HTR-8/SVneo (cell line): ENCODE data around the gene TMC2.
A peak's percentile ranks its signal among the peaks of the same experiment; 100 is the strongest.
"Not testable (repeated sequence)": the region's sequence is repeated elsewhere in the genome, so short reads cannot be mapped to it uniquely, and the experiment has no call there.

Experiments used
- DNase-seq: peaks from one replicate; pipeline ENCODE4 v3.0.0; 2011; ENCODE audit warnings: low spot score, mixed read lengths; ENCODE audit not compliant: insufficient read length
- FAIRE-seq: peaks from 2 replicates; lab custom pipeline; 2011; peaks lifted over from hg19 to GRCh38; lab: Jason Lieb, UNC

The TMC2 gene

DNA sequence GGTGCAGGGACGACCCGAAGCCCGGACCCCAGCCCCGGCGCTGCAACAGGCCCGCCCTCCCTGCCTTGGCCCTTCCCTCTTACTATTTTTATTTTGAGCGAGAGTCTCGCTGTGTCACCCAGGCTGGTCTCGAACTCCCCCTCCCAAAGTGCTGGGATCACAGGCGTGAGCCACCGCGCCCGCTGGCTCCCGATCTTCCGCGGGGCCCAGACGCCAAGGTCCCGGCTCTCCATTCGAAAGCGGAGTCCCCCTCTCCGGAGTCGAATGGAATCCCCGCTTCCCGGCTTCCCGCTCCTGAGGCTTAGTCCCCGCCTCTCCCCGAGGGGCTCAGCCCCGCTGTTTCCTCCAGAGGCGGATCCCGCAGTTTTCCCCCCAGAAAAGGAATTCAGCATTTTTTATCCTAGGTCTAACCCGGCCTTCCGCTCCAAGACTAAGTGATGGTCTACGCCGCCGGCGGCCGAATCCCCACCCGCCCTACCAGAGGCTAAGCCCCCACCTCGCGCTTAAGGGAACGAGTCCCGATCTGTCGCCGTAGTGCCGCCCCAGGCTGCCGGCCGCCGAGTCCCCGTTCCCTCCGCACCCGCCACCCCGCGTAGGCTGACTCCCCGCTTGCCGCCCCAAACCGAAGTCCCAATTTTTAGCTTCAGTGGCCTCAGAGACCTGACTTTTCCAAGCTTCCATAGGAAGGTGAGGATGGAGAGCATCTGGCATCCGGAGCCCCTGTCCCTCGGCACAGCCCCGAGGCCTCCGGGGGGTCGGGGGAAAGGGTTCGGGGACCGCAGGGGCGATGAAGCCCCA lies 11.5 kb upstream of the TMC2 start:
- DNase-seq (peak; percentile 61), FAIRE-seq (no peak)

DNA sequence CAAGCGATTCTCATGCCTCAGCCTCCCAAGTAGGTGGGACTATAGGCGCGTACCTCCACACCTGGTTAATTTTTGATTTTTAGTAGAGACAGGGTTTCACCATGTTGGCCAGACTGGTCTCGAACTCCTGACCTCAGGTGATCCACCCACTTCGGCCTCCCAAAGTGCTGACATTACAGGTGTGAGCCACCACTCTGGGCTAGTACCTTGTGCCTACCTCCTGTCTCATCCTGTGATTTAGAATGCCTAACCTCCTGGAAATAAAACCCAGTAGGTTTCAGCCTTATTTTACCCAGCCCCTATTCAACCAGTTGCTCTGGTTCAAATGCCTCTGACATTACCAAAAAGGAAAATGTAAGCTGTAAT lies 10.2 kb upstream of the TMC2 start:
- not testable (repeated sequence) for FAIRE-seq

DNA sequence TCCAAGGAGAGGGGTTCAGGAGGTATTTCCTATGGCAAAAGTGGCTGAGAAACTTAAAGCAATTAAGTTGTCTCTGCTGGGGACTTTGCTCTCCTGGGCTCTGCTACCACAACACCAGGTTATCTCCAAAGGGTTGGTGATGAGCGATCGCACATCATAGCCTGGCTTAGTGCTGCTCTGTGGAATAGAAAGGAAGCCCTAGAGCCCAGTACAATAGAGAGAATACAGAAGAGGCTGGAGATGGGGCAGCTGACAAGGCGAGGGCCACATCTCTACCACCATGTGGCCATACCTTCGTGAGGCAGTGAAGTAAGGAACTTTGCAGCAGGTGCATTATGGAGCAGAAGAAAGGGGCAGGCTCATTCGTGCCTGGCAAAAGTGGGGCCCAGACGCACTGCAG lies 8.6 kb upstream of the TMC2 start:
- no peak for FAIRE-seq

More for the DNA sequence above, 10.2 kb upstream of the TMC2 start:
- DNase-seq = not testable (repeated sequence)

DNA sequence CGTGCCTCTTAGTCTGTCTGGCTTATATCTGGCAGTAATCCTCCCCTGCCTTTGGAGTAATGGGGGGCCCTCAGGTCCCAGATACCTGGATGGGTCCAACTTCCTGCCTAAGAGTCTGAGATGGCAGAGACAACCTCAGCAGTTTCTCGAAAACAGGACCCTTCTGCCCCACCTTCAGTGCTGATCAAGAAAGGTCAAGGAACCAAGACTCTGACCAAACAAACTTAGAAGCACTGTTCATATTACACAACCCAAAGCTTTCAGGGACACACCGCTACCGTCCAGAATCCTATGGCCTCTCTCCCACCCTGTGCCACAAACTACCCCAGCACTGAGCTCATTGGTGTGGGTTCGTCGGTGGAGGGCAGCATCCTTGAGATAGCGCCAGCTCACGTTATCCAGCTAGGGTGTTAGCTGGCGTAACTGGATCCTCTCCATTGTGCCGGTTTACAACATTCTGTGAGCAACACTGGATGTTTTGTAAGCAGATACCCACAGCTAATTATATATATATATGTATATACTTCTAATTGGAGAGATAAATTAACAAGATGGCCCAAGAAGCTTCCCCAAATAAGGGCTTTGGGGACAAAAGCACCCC lies 7.6 kb upstream of the TMC2 start:
- no peak for FAIRE-seq

More for the DNA sequence above, 8.6 kb upstream of the TMC2 start:
- DNase-seq = no peak

GRCh38 chr20:2533118-2533517 lies 3.3 kb upstream of the TMC2 start:
- DNase-seq = no peak
- FAIRE-seq = no peak

More for the DNA sequence above, 7.6 kb upstream of the TMC2 start:
- no peak for DNase-seq

DNA sequence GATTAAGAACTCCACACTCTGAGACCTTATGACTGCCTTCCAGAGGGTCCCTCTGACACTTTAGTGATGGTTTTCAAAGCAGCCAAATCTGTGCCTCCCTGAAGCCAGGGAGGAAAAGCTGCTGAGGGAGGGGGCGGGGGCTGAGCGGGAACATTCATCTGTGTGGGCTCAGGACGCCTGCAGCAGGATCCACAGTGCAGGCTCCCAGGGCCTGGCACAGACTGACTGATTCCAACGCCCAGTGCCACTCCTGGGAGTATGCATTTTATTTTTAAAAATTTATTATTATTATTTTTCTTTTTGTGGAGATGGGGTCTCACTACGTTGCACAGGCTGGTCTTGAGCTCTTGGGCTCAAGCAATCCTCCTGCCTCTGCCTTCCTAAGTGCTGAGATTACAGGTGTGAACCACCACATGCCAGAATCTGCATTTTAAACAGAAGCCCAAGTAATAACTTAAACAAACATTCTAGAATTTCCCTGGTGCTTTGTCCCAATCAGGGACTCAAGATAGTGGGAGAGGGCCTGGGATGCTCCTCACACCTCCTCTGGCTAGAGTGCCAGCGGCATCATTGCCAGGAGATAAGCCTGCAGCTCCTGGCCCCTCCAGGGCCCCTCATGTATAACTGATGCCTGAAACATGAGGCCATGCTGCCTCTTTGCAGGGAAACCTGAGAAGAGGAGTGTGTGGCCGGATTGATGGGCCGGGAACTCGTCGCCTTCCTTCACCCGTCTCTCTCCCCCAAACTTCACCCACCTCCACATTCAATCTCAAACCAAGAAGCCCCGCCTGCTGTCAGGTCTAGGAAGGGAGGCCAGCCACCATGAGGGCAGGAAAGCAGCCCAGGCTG lies 438 bp upstream of the TMC2 start:
- FAIRE-seq (no peak), DNase-seq (no peak)

GRCh38 chr20:2537101-2537500 lies 728 bp downstream of the TMC2 start:
- no peak for DNase-seq
- FAIRE-seq = no peak

- no peak for DNase-seq
- FAIRE-seq = no peak
Observed at GRCh38 chr20:2538356-2538755, 2.0 kb downstream of the TMC2 start.

DNA sequence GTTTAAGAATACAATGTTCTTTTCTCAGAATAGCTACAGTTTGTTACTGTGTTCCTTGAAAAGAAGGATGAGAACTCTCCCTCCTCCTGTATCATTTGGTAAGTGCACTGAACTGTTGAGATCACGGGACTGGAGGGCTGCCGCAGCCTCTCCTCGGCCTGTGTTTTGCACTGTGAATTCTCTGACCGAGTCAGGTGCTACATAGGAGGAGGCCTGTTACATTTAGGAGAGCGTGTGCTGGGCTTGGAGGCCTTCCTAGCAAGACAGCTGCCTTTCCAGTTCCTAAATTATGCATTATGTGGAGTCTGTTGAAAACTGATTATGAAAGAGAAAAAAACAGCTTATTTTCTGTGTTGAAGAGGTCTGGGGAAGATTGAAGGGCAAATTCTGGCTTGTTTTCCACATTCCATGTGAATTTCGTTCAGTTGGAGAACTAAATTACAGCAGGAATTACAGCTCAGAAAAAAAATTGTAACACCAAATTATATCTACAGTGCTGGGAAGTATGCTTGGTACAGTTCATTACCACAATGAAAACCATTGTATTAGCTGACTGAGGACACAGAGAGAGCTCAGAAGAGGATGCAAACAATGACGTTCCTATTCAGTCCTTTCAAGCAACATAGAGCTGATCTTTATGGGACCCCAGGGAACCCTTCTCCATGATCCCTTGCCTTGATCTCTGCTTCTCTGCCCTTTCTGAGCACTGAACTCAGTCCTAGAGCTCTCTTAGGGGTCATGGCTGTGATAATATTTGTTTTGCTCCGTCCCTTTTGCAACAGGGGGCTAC lies 2.8 kb downstream of the TMC2 start:
- no peak for FAIRE-seq
- DNase-seq = no peak

DNA sequence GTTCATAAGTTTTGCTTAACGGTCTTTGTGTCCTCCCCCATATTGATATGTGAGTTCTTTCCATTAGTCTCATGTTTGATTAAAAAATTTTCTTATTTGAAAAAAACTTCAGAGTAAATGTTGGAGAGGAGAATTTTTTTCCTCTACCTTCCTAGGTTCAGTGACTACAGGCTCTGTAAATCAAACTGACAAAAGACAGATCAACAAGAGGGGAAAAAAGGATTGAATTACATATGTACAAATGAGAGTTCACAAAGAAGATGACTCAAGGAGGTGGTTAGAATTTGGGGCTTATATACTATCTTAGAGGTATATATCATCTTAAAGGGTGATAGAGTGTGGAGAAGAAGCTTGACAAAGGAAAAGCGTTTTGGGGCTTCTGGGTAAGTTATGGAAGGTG lies 5.6 kb downstream of the TMC2 start:
- FAIRE-seq = no peak
- DNase-seq = no peak

- FAIRE-seq = no peak
- no peak for DNase-seq
Observed at GRCh38 chr20:2542361-2542760, 6.0 kb downstream of the TMC2 start.

- FAIRE-seq (no peak), DNase-seq (no peak)
Observed at GRCh38 chr20:2544211-2544610, 7.8 kb downstream of the TMC2 start.

GRCh38 chr20:2545594-2545993 lies 9.2 kb downstream of the TMC2 start:
- DNase-seq (no peak), FAIRE-seq (no peak)

GRCh38 chr20:2557873-2558580 lies 21.7 kb downstream of the TMC2 start:
- FAIRE-seq (no peak), DNase-seq (no peak)

- no peak for DNase-seq
Observed at GRCh38 chr20:2558581-2559278, 22.4 kb downstream of the TMC2 start.

GRCh38 chr20:2559279-2559626 lies 22.9 kb downstream of the TMC2 start:
- FAIRE-seq = no peak
- DNase-seq = no peak

More at GRCh38 chr20:2558581-2559278, 22.4 kb downstream of the TMC2 start:
- no peak for FAIRE-seq

DNA sequence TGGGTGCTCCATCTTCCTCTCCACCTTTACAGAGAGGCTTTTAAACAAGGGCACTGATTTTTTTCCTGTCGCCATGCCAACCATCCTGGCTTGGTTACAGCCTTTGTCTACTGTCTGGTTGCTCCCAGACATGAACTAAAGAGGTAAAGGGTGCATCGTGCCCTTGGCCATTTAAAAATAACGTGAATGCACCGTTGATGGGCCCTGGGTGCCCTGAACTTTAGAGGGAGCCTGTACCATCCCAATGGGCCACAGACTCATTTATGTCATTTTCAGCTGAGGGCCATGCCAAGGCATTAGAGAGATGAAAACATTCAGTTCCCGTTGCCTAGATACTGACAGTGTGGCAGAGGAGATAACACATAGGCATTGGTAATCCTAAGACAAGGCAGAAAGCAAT lies 23.3 kb downstream of the TMC2 start:
- FAIRE-seq (no peak), DNase-seq (no peak)

- DNase-seq = no peak
- no peak for FAIRE-seq
Observed at GRCh38 chr20:2563116-2563515, 26.7 kb downstream of the TMC2 start.

GRCh38 chr20:2564406-2564805 lies 28.0 kb downstream of the TMC2 start:
- FAIRE-seq (no peak), DNase-seq (no peak)
